SK-N-MC (cell line): ENCODE results near the gene DIDO1.
"Not testable (repeated sequence)": the region's sequence is repeated elsewhere in the genome, so short reads cannot be mapped to it uniquely, and the experiment has no call there.

Experiments used
- DNase-seq: peaks from one replicate; pipeline ENCODE4 v3.0.0-alpha.2; 2011; ENCODE audit warnings: low read depth, low spot score
- H3K27ac ChIP-seq: fragments of 200-600 bp; sonication (generic); 2 replicates; pipeline ENCODE4 v1.5.1; 2016; ENCODE audit warnings: mixed run types
- H3K36me3 ChIP-seq: fragments of 200-600 bp; sonication (generic); 2 replicates; pipeline ENCODE4 v1.6.1; 2017; ENCODE audit warnings: antibody characterized with exemption, low read length, mixed read lengths; ENCODE audit not compliant: insufficient read depth
- H3K4me3 ChIP-seq: fragments of 200-600 bp; sonication (generic); 2 replicates; pipeline ENCODE4 v1.5.1; 2016
- H3K9ac ChIP-seq: fragments of 200-600 bp; sonication (generic); 2 replicates; pipeline ENCODE4 v1.8.0; 2017; ENCODE audit warnings: mixed run types, mixed read lengths; ENCODE audit not compliant: insufficient read length
- H3K9me3 ChIP-seq: fragments of 200-600 bp; sonication (generic); 2 replicates; pipeline ENCODE4 v1.6.1; 2017; ENCODE audit warnings: low read depth, mild to moderate bottlenecking, antibody characterized with exemption, low read length, moderate library complexity, mixed read lengths
- EZH2 ChIP-seq: fragments of 200-600 bp; sonication (generic); IDR thresholded peaks from one replicate; pipeline ENCODE4 v1.6.1; 2017; ENCODE audit warnings: antibody characterized with exemption
- FOXP2 ChIP-seq: optimal IDR thresholded peaks from 2 replicates; pipeline ENCODE3; 2011; ENCODE audit warnings: mild to moderate bottlenecking, moderate library complexity; ENCODE audit not compliant: insufficient read depth; ENCODE audit errors: extremely low read length, control extremely low read depth
- POLR2AphosphoS5 ChIP-seq: IDR thresholded peaks from 2 replicates; pipeline ENCODE4 v1.6.1; 2012; ENCODE audit warnings: mild to moderate bottlenecking, low read depth, low read length, borderline replicate concordance

Gene DIDO1

GRCh38 chr20:62879275-62880146 is 46.8 kb downstream of the DIDO1 start:
- peaks cover 6% of the 10 kb centered on the region; the same call in 1 of the 2 replicates for H3K36me3 ChIP-seq
- H3K27ac ChIP-seq, result no peak overlapping the region
- H3K4me3 ChIP-seq, result no peak overlapping the region
- no peak for DNase-seq
- no peaks in the 10 kb centered on the region for H3K9me3 ChIP-seq
- no peak for TF ChIP-seq POLR2AphosphoS5
- TF ChIP-seq EZH2, result no peak
- no peak for TF ChIP-seq FOXP2
- H3K9ac ChIP-seq, result no peak overlapping the region

DNA sequence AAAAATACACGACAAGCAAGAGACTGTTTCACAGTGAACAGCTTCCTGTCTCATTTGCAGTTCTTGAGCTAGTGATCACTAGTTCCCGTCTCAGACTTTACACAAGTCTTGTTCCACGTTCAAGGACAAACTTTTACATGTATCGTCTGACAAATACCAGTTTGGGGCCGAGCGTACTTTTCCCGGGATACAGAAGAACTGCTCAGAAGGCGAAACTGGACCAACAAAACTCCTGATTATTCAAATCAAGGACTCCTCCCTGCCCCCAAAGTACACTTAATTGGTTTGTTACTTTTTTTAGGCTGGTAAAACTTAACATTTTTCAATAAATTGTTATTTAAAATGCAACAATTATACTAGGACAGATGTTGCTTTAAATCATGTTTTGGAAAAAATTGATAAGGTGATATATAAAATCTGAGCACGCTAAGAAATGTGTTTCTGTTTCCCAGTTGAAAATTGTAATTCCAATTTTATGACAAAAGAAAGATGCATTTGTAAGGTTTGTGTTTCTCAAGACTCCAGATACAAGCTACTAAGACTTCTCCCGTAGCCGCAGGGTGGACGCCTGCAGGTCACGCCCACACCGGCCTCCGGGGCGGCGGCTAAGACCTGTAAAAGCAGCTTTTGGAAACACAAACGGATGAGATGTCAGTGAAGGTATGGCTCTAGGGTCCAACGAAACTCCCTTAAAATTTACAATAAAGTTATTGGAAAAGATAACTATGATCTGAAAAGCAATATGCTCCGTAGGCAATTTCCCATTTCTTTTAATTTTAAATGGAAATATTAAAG is 47.9 kb downstream of the DIDO1 start:
- Histone ChIP-seq H3K36me3 (peaks cover 6% of the 10 kb centered on the region; the same call in 1 of the 2 replicates), H3K9ac (no peak overlapping the region), H3K4me3 (no peak overlapping the region), H3K27ac (peak overlapping the region; percentile 84), H3K9me3 (no peaks in the 10 kb centered on the region)
- no peak for DNase-seq
- TF ChIP-seq FOXP2 (no peak), POLR2AphosphoS5 (no peak), EZH2 (no peak)

- TF ChIP-seq FOXP2, result no peak
- TF ChIP-seq EZH2, result no peak
- no peak for TF ChIP-seq POLR2AphosphoS5
- H3K27ac ChIP-seq, result peak overlapping the region; percentile 84
- peaks cover 6% of the 10 kb centered on the region; the same call in 1 of the 2 replicates for H3K36me3 ChIP-seq
- no peak for DNase-seq
- H3K9ac ChIP-seq, result no peak overlapping the region
- H3K9me3 ChIP-seq, result no peaks in the 10 kb centered on the region
- H3K4me3 ChIP-seq, result no peak overlapping the region
Observed at GRCh38 chr20:62876902-62877816, 49.1 kb downstream of the DIDO1 start.

DNA sequence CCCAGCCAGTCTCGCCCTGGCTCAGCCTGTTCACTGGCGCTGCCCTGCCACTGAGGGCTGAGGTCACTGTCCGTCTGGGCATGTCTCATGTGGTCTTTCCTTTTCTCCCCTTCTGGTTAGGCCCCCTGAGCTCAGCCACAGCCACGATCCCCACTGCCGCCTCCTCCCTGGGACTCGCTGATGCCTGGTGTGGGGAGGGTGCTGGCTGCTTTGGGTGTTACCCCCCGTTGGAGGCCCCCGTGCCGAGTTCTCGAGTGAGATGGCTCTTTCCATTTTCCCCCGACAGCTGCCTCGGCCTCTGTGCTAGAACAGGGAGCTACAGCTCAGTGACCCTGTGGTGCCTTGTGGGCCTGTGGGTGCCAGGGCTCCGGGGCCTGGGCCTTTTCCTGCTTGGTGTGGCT is 49.8 kb downstream of the DIDO1 start:
- Histone ChIP-seq H3K9me3 (no peaks in the 10 kb centered on the region), H3K36me3 (no peaks in the 10 kb centered on the region; the same call in 1 of the 2 replicates), H3K9ac (no peak overlapping the region), H3K4me3 (no peak overlapping the region), H3K27ac (peak overlapping the region; percentile 72)
- TF ChIP-seq FOXP2 (no peak), EZH2 (no peak), POLR2AphosphoS5 (no peak)
- DNase-seq, result no peak

DNA sequence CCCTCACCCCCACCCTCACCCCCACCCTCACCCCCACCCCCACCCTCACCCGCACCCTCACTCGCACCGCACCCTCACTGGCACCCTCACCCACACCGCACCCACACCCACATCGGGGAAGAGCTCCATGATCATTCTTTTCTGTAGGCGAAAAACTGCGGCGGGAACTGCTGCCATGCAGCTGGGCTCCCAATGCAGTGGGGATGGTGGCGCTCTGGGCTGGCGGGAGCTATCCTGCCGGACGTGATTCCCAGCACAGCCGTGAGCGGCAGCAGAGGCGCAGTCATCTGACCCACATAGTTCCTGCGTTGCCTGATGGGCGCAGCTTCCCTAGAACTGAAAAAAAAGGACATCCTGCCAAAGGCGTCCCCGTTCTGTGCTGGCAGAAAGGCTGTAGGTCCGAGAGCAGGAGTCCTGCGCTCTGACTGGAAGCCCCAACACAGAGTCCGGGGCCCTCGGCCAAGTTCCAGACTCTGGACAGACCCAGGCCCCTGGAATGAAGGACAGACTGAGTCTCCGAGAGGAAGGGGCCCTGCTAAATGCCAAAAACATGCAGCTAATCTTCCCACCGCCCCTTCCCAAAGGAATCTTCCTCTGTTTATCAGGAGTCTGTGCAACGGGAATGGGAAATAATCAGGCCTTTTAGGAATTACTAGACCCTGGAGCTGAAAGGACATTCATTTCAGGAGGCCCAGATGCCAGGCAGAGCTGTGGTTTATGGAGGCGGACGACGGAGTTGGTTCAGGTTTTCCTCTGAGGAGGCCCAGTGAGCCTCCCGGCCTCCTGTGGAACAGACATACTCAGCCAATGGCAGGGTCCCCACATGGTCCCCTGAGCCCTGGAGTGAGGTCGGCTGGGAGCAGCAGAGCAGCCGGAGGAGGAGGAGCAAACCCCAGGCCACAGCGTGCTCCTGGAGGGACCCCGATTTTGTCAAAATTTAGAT is 50.6 kb downstream of the DIDO1 start:
- no peaks in the 10 kb centered on the region for H3K9me3 ChIP-seq
- TF ChIP-seq POLR2AphosphoS5 (no peak), FOXP2 (no peak), EZH2 (no peak)
- no peak overlapping the region for H3K4me3 ChIP-seq
- no peak overlapping the region for H3K9ac ChIP-seq
- no peak for DNase-seq
- H3K27ac ChIP-seq, result peak overlapping the region; percentile 72
- H3K36me3 ChIP-seq, result no peaks in the 10 kb centered on the region; the same call in 1 of the 2 replicates

DNA sequence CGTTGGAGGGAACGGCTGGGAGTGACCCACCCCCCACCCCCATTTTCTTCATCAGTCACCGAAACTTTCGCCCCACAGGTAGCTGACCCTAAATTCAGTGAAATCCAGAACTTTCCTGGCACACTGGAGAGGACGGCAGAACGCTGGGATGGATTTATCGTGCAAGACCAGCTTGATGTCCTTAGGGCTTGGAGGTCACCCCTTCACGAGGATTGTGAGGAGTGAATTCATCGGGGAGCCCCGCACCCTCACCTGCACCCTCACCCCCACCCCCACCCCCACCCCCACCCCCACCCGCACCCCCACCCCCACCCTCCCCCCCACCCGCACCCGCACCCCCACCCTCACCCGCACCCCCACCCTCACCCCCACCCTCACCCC is 51.4 kb downstream of the DIDO1 start:
- no peak for DNase-seq
- Histone ChIP-seq H3K27ac (peak overlapping the region; percentile 60), H3K9me3 (no peaks in the 10 kb centered on the region), H3K36me3 (no peaks in the 10 kb centered on the region), H3K9ac (no peak overlapping the region), H3K4me3 (no peak overlapping the region)
- TF ChIP-seq FOXP2 (no peak), EZH2 (no peak), POLR2AphosphoS5 (no peak)

DNA sequence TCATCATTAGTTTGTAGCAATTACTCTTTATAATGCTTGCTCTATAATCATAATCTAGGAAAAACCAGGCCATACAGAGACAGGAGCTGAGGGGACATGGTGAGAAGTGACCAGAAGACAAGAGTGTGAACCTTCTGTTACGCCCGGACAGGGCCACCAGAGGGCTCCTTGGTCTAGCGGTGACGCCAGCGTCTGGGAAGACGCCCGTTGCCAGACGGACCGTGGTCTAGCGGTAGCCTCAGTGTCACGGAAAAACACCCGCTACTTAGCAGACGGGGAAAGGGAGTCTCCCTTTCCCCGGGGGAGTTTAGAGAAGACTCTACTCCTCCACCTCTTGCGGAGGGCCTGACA is 52.6 kb downstream of the DIDO1 start:
- H3K9ac ChIP-seq, H3K36me3 ChIP-seq, H3K4me3 ChIP-seq, DNase-seq, H3K9me3 ChIP-seq, H3K27ac ChIP-seq: not testable (repeated sequence)
